SK-MEL-5 (cell line): ENCODE measurements around the gene CYP4F2. TPM values are rescaled to one million over a fixed set of nuclear protein-coding genes. Genes with fewer than 3 reads are reported as not detected.
"Not testable (repeated sequence)": the region's sequence is repeated elsewhere in the genome, so short reads cannot be mapped to it uniquely, and the experiment has no call there.

ENCODE experiments used
- DNase-seq: peaks from one replicate; pipeline ENCODE4 v3.0.0-alpha.2; 2016; ENCODE audit warnings: low read depth, low spot score
- in situ Hi-C: cut with HindIII; loops from 2 replicates; pipeline ENCODE4 v1.10.0; 2016; ENCODE audit warnings: low sequenced_read_pairs, high pct_unique_total_duplicates, low pct_unique_long_range_greater_than_20kb
- total RNA-seq: library from RNA; depleted of rRNA; stranded (reverse); fragments of >200 nt; shearing (Covaris generic); gene quantifications from 2 replicates; pipeline ENCODE4 v1.2.3, GENCODE V29; 2014

CYP4F2 gene
- total RNA-seq, 1 experiment from 2014 or later, result not detected

GRCh38 chr19:15869873-15870272 is 28.0 kb downstream of the CYP4F2 start:
- in situ Hi-C loops, result no loop called here
- DNase-seq, result no peak

DNA sequence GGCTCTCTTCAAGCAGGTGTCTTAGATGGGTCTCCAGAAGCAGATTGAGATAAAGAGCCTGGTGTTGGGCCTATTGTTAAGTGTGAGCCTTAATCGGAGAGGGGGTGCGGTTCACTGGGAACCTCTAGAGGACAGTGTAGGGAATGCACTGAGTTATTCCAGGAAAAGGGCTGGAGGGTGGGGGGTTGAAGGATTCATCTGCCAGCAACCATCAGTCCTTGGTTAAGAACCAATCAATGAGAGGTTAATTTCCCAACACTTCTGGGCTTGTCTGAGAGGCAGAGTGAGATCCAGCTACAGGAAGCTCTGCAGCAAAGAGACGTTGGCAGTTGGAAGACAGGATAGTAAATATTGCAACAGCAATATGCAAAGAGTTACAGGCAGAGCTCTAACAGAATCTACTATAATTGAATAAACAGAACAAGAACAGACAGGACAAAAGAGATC is 28.7 kb downstream of the CYP4F2 start:
- in situ Hi-C loops, result no loop called here
- DNase-seq, result peak; percentile 69

DNA sequence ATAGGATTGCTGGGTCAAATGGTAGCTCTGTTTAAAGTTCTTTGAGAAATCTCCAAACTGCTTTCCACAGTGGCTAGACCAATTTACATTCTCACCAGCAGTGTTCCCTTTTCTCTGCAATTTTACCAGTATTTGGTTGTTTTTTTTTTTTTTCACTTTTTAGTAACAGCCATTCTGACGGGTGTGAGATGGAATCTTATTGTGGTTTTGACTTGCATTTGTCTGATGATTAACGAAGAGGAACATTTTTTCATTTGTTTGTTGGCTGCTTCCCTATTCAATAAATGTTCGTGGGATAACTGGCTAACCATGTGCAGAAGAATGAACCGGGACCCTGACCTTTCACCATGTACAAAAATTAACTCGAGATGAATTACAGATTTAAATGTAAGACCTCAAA is 31.2 kb downstream of the CYP4F2 start:
- in situ Hi-C loops, result no loop called here
- DNase-seq, result no peak

DNA sequence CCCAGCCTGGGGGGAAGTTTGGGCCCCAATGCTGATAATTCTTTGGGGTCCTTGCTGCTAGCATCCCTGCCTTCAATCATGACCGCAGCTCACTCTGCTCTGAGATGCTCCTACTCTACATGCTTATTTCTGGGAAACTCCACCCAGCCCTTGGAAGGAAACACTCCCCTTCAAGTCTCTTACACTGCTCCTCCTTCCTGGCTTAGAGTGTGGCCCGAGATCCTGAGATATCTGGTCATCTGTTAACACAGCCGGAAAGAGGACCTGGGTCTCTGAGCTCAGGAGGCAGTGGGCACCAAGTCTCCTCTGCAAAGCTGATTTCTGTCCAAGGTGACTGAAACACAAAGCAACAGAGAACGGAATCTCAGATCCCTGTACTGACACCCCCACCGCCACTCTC is 33.0 kb downstream of the CYP4F2 start:
- DNase-seq, result no peak
- in situ Hi-C loops, result no loop called here

- in situ Hi-C loops, result no loop called here
- DNase-seq, result no peak
Observed at GRCh38 chr19:15863272-15863671, 34.6 kb downstream of the CYP4F2 start.

DNA sequence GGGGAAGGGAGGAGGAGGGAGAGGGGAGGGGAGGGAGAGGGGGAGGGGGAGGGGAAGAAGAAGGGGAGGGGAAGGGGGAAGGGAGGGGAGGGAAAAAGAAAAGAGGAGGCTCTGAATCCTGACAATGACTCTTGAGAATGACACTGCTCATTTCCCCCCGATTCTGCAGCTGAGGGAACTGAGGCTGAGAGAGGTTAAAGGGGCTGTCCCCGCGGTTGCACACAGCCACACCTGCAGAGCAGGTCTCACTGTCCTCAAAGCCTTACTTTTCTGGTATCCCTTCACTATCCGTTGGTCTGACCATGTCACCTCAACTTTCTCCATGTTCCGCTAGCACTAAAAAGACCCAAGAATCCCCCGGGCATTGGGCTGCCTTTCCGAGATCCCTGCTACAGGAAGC is 35.4 kb downstream of the CYP4F2 start:
- no peak for DNase-seq
- in situ Hi-C loops, result no loop called here

DNA sequence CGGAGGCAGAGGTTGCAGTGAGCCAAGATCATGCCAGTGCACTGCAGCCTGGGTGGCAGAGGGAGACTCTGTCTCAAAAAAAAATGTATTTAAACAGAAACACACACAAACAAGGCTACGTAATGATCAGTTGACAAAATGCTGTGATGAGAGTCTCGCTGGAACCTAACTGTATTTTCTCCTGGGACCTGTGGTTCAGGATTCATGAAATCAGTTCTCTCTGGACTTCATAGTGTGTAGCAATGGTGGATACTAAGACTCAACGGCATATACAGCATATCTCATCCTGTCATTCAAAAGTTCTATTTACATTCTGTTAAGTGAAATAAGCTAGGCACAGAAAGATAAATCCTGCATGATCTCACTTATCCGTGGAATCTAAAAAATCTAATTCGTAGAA is 37.4 kb downstream of the CYP4F2 start:
- in situ Hi-C loops, result no loop called here

GRCh38 chr19:15859187-15859586 is 38.7 kb downstream of the CYP4F2 start:
- no peak for DNase-seq
- in situ Hi-C loops, result no loop called here

More for the DNA sequence above, 37.4 kb downstream of the CYP4F2 start:
- no peak for DNase-seq

- DNase-seq, result no peak
- in situ Hi-C loops, result no loop called here
Observed at GRCh38 chr19:15850385-15850784, 47.5 kb downstream of the CYP4F2 start.

DNA sequence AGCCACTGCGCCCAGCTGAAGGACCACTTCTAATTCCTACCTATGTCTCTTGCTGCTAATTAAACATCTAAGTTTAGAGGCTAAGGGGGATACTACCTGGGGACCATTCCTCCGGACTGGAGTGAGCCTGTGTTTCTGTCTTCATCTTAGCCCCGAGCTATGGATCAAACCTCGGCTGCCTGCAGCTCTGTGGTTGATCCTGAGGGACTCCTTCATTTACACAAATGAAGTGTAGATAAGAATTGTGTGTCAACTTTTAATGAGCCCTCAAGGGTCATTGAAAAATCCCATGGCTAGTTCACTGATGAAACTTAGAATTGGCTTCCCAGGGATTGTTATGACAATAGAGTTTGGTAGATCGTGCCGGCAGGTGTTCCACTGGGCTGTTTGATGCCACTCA is 51.0 kb downstream of the CYP4F2 start:
- in situ Hi-C loops, result no loop called here
- no peak for DNase-seq

GRCh38 chr19:15843894-15844222 is 54.0 kb downstream of the CYP4F2 start:
- DNase-seq, result peak; percentile 48
- in situ Hi-C loops, result not testable (repeated sequence)

- DNase-seq, result no peak
- in situ Hi-C loops, result no loop called here
Observed at GRCh38 chr19:15843203-15843893, 54.5 kb downstream of the CYP4F2 start.

DNA sequence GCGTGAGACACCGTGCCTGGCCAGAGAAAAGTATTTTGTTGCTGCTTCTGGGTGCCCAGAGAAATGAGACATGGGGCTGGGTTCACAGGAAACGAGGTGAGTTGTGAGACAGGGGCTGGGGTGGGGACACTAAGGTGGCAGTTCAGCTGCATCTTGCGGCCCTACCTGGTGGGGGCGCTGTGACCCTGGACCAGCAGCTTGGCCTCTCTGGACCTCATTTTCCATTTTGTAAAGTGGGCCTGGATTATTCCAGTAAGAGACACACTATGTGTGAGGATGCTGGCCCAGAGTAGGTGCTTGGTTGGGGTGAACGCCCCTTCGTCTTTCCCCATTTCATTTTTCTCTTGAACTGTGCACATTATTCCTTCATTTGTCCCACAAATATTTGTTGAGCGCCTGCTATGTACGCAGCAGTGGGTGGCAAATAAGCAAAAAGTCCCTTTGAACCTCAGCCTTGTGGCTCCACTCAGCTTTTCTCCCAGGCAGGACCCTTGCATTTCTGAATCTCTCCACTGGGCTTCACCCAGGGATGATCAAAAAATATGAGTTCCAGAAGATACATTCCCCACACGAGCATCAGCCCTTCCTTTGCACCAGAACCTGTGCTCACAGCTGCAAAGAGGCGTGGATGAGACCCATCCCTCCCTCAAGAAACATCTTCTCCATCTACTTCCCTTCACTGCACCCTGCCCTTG is 55.9 kb downstream of the CYP4F2 start:
- in situ Hi-C loops, result no loop called here
- DNase-seq, result peak; percentile 13

DNA sequence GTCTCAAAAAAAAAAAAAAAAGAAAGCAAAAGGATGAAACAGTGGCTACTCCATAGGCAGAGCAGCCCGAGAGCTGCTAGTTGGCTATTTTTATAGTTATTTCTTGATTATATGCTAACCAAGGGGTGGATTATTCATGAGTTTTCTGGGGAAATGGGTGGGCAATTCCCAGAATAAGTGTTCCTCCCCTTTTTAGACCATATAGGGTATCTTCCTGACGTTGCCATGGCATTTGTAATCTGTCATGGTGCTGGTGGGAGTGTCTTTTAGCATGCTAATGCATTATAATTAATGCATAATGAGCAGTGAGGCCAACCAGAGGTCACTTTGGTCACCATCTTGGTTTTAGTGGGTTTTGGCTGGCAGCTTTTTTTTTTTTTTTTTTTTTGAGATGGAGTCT is 57.0 kb downstream of the CYP4F2 start:
- in situ Hi-C loops, result no loop called here
- no peak for DNase-seq

DNA sequence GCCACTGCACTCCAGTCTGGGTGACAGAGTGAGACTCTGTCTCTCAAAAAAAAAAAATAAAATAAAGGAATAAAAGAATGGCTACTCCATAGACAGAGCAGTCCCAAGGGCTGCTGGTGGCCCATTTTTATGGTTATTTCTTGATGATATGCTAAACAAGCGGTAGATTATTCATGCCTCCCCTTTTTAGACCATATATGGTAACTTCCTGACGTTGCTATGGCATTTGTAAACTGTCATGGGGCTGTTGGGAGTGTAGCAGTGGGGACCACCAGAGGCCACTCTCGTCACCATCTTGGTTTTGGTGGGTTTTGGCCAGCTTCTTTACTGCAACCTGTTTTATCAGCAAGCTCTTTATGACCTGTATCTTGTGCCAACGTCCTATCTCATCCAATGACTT is 58.0 kb downstream of the CYP4F2 start:
- in situ Hi-C loops, result not testable (repeated sequence)

DNA sequence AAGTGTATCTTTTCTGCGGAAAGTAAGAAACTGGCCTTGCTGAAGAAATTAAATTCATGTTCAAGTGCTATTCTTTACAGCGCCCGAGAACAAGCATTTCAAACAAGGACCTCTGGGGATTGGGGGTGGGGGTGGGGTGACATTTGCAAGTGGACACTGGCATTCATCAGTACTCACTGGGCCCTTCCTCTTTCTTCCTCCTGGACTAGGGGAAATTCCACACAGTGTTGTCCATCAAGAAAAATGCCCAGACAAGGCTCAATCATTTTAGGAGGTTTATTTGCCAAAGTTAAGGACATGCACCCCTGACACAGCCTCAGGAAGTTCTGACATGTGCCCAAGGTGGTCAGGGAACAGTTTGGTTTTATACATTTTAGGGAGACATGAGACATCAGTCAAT is 59.5 kb downstream of the CYP4F2 start:
- no peak for DNase-seq
- in situ Hi-C loops, result no loop called here

More for the DNA sequence above, 58.0 kb downstream of the CYP4F2 start:
- not testable (repeated sequence) for DNase-seq

DNA sequence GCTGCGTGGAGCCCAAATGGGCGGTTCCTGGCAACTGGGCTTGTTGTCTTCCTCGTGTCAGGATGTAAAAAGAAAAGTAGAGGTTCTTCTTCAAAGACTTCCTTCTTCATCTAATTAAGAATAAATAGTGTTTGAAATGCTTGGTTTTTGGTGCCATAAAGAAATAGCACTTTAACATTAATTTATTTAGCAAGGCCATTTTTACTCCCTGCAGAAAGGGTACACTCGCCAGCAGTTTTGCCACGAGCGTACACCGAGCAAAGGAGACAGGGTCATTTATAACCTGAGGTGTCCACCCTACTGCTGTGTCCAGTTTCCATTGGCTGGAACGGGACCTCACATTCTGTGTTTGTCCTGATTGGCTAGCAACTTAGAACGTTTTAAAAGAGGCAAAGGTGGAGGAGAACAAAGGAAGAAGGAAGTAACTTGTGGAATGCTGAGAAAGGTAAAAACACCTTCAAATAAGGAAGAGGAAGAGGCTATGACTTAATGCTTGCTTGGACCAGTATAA is 60.6 kb downstream of the CYP4F2 start:
- no peak for DNase-seq
- in situ Hi-C loops, result no loop called here

- in situ Hi-C loops, result no loop called here
- DNase-seq, result peak; percentile 93
Observed at GRCh38 chr19:15836330-15837220, 61.3 kb downstream of the CYP4F2 start.
